Endodermal cell (in vitro differentiated cells): ENCODE results near the gene FFAR3. TPM values are rescaled to one million over a fixed set of nuclear protein-coding genes. Genes with fewer than 3 reads are reported as not detected.
"Not testable (repeated sequence)": the region's sequence is repeated elsewhere in the genome, so short reads cannot be mapped to it uniquely, and the experiment has no call there.

Experiments used
- DNase-seq: peaks from one replicate; pipeline ENCODE4 v3.0.0-alpha.2; 2017
- H3K27ac ChIP-seq: 2 replicates; pipeline ENCODE4 v1.5.1; 2013; ENCODE audit warnings: mild to moderate bottlenecking, low read depth, low read length, moderate library complexity
- H3K27me3 ChIP-seq: 2 replicates; pipeline ENCODE4 v1.6.1; 2013; ENCODE audit warnings: mild to moderate bottlenecking, low read length, moderate library complexity; ENCODE audit not compliant: insufficient read depth, control insufficient read depth, poor library complexity, severe bottlenecking
- H3K36me3 ChIP-seq: 2 replicates; pipeline ENCODE4 v1.7.0; 2013; ENCODE audit warnings: mild to moderate bottlenecking, low read length, moderate library complexity; ENCODE audit not compliant: control insufficient read depth, insufficient read depth
- H3K4me1 ChIP-seq: one replicate; pipeline ENCODE4 v1.7.0; 2013; ENCODE audit warnings: low read length; ENCODE audit not compliant: control insufficient read depth, insufficient read depth
- H3K4me3 ChIP-seq: 2 replicates; pipeline ENCODE4 v1.5.1; 2013; ENCODE audit warnings: mild to moderate bottlenecking, low read length, moderate library complexity
- H3K9ac ChIP-seq: 2 replicates; pipeline ENCODE4 v1.6.1; 2013; ENCODE audit warnings: mild to moderate bottlenecking, low read length, moderate library complexity; ENCODE audit not compliant: poor library complexity, severe bottlenecking; ENCODE audit errors: extremely low read depth
- H3K9me3 ChIP-seq: 2 replicates; pipeline ENCODE4 v1.6.1; 2013; ENCODE audit warnings: mild to moderate bottlenecking, low read length, moderate library complexity; ENCODE audit not compliant: control insufficient read depth
- H3K27ac Mint-ChIP-seq: 2 replicates; pipeline ENCODE4 v1.8.0; 2020; ENCODE audit warnings: mixed read lengths
- H3K27me3 Mint-ChIP-seq: 2 replicates; pipeline ENCODE4 v1.8.0; 2021; ENCODE audit warnings: mild to moderate bottlenecking, mixed read lengths; ENCODE audit not compliant: insufficient read depth
- H3K36me3 Mint-ChIP-seq: 2 replicates; pipeline ENCODE4 v1.8.0; 2020; ENCODE audit warnings: low read depth, mixed read lengths
- H3K4me1 Mint-ChIP-seq: 2 replicates; pipeline ENCODE4 v1.8.0; 2020; ENCODE audit warnings: mixed read lengths
- H3K4me3 Mint-ChIP-seq: 2 replicates; pipeline ENCODE4 v1.8.0; 2020; ENCODE audit warnings: mild to moderate bottlenecking, moderate library complexity, mixed read lengths
- H3K9me3 Mint-ChIP-seq: 2 replicates; pipeline ENCODE4 v1.8.0; 2020; ENCODE audit warnings: mild to moderate bottlenecking, mixed read lengths
- WGBS, 2 experiments: methylation state at CpG; one replicate each; pipeline versions ENCODE4 v1.1.5 to v1.1.7; 2013; ENCODE audit warnings: missing lambda C conversion rate in 2 of 2, mixed read lengths in 1 of 2; ENCODE audit not compliant: insufficient coverage in 1 of 2, insufficient read length in 1 of 2; 5-methylcytosine and 5-hydroxymethylcytosine counted together
- total RNA-seq, 2 donors: library from RNA; stranded (reverse); fragmentation: NEBNext Ultra II Directional in 1 of 2; extraction: Animal tissue kit (Norgen Biotek cat#: 25700) in 1 of 2; gene quantifications; 2 replicates in 1 of 2; 3 replicates in 1 of 2; pipeline ENCODE4 v1.2.1, GENCODE V29; 2021
- TF ChIP-seq, protein P1 (sequence below): fragments of 200-600 bp; sonication (generic); conservative IDR thresholded peaks from 2 replicates; pipeline ENCODE4 v1.5.0; 2021; ENCODE audit warnings: antibody characterized with exemption, mild to moderate bottlenecking

Gene FFAR3
- total RNA-seq, 2 donors from 2014 or later, result not detected

DNA sequence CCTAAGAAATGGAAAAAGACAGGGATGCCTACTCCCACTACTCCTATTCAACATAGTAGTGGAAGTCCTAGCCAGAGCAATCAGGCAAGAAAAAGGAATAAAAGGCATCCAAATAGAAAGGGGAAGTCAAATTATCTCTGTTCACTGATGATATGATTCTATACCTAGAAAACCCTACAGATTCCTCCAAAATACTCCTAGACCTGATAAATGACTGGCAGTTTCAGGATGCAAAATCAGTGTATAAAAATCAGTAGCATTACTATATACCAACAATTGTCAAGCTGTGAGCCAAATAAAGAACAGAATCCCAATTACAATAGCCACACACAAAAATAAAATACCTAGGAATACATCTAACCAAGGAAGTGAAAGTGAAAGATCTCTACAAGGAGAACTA is 11.3 kb downstream of the FFAR3 start:
- Histone ChIP-seq H3K4me3 (no peak overlapping the region), H3K9ac (no peak overlapping the region), H3K9me3 (no peaks in the 10 kb centered on the region), H3K36me3 (no peaks in the 10 kb centered on the region), H3K27ac (no peak overlapping the region), H3K4me1 (no peaks in the 10 kb centered on the region), H3K27me3 (no peaks in the 10 kb centered on the region)
- Mint-ChIP-seq H3K27me3 (peaks cover 13% of the 10 kb centered on the region), H3K9me3 (no peaks in the 10 kb centered on the region), H3K4me1 (no peaks in the 10 kb centered on the region), H3K4me3 (no peak overlapping the region), H3K27ac (no peak overlapping the region), H3K36me3 (no peaks in the 10 kb centered on the region)
- TF ChIP-seq, protein P1, sequence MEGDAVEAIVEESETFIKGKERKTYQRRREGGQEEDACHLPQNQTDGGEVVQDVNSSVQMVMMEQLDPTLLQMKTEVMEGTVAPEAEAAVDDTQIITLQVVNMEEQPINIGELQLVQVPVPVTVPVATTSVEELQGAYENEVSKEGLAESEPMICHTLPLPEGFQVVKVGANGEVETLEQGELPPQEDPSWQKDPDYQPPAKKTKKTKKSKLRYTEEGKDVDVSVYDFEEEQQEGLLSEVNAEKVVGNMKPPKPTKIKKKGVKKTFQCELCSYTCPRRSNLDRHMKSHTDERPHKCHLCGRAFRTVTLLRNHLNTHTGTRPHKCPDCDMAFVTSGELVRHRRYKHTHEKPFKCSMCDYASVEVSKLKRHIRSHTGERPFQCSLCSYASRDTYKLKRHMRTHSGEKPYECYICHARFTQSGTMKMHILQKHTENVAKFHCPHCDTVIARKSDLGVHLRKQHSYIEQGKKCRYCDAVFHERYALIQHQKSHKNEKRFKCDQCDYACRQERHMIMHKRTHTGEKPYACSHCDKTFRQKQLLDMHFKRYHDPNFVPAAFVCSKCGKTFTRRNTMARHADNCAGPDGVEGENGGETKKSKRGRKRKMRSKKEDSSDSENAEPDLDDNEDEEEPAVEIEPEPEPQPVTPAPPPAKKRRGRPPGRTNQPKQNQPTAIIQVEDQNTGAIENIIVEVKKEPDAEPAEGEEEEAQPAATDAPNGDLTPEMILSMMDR, result no peak
- DNase-seq, result no peak

DNA sequence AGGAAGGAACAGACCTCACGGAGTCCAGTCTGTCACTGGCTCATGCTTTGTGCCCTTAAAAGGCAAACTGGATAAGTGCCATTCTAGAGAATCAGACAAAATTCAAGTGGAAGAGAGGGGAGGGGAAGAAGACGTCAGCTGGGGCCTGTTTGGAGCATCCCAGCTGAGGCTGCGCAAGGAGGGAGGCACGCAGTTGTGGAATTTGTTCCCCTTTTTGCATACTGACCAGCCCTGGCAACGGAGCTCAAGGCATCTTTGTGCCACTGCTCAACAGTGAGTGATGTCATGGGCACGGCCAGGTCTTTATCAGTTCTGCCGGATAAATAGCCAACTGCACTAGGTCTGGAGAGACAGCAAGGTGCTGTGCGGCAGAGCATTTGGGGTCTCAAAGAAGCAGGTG is 12.5 kb downstream of the FFAR3 start, which contains the start of gene GPR42:
Gene GPR42, plus strand, starts transcription at position 347 of the 400 bp plus-strand sequence. CDS start 292 bp downstream, outside the sequence.
- H3K9me3 ChIP-seq, result no peaks in the 10 kb centered on the region
- TF ChIP-seq, protein P1, result no peak
- no peak within 1 kb of the TSS for H3K4me3 ChIP-seq
- no peak within 1 kb of the TSS for H3K9ac ChIP-seq
- H3K4me1 ChIP-seq, result no peaks in the 10 kb centered on the region
- DNase-seq, result no peak
- no peak within 1 kb of the TSS for H3K27ac Mint-ChIP-seq
- peaks cover 13% of the 10 kb centered on the region for H3K27me3 Mint-ChIP-seq
- H3K27me3 ChIP-seq, result no peaks in the 10 kb centered on the region
- H3K27ac ChIP-seq, result no peak within 1 kb of the TSS
- 93% methylated on average over 5 of the region's 8 CpGs; no CpG with 5 or more reads in 1 of the 2 experiments for WGBS, 2 experiments
- no peaks in the 10 kb centered on the region for H3K36me3 Mint-ChIP-seq
- H3K4me3 Mint-ChIP-seq, result no peak within 1 kb of the TSS
- no peaks in the 10 kb centered on the region for H3K4me1 Mint-ChIP-seq
- H3K36me3 ChIP-seq, result no peaks in the 10 kb centered on the region
- peaks cover 1% of the 10 kb centered on the region for H3K9me3 Mint-ChIP-seq

DNA sequence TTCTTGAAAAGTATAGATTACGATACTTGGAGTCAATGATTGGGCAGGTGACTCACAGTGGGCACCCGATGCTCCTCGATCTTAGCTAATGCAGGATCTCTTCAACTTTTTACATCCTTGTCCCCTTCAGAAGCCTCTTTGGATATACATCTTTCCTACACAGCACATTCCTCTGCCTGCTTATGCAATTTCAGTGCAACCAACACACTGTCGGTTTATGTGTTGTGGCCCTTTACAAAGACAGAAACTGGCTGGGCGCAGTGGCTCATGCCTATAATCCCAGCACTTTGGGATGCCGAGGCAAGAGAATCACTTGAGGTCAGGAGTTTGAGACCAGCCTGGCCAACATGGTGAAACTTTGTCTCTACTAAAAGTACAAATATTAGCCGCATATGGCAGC is 15.2 kb downstream of the FFAR3 start:
- TF ChIP-seq, protein P1, result no peak
- H3K9me3 ChIP-seq, result no peaks in the 10 kb centered on the region
- H3K9ac ChIP-seq, result no peak overlapping the region
- DNase-seq, result no peak
- no peak overlapping the region for H3K27ac ChIP-seq
- Mint-ChIP-seq H3K27ac (no peak overlapping the region), H3K27me3 (peaks cover 11% of the 10 kb centered on the region), H3K4me3 (no peak overlapping the region), H3K36me3 (no peaks in the 10 kb centered on the region), H3K4me1 (no peaks in the 10 kb centered on the region), H3K9me3 (peaks cover 7% of the 10 kb centered on the region)
- H3K27me3 ChIP-seq, result no peaks in the 10 kb centered on the region
- no peaks in the 10 kb centered on the region for H3K36me3 ChIP-seq
- H3K4me1 ChIP-seq, result no peaks in the 10 kb centered on the region
- H3K4me3 ChIP-seq, result no peak overlapping the region
- WGBS, 2 experiments, result 87% methylated on average over 7 of the region's 7 CpGs

DNA sequence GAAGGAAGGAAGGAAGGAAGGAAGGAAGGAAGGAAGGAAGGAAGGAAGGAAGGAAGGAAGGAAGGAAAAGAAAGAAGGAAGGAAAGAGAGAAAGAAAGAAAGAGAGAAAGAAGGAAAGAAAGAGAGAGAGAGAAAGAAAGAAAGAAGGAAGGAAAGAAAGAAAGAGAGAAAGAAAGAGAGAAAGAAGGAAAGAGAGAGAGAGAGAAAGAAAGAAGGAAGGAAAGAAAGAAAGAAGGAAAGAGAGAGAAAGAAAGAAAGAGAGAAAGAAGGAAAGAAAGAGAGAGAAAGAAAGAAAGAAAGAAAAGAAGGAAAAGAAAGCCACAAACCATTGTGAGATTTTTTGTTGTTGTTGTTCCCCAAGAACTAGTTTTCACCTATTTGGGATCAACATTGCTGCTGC is 15.8 kb downstream of the FFAR3 start:
- H3K4me1 ChIP-seq, H3K9ac ChIP-seq, H3K27me3 ChIP-seq, H3K4me3 ChIP-seq, H3K4me3 Mint-ChIP-seq, H3K36me3 Mint-ChIP-seq, H3K36me3 ChIP-seq, DNase-seq, H3K4me1 Mint-ChIP-seq, H3K27ac ChIP-seq, H3K27me3 Mint-ChIP-seq, H3K27ac Mint-ChIP-seq, H3K9me3 ChIP-seq: not testable (repeated sequence)
- H3K9me3 Mint-ChIP-seq, result peaks cover 11% of the 10 kb centered on the region
